RWPE2 (cell line): ENCODE results near the gene WSB2.

Source experiments
- ATAC-seq: fragments of 200-7000 bp; cut with Tn5 transposase; 3 replicates; pipeline ENCODE4 v1.9.1; 2021; ENCODE audit warnings: low read depth
- DNase-seq: peaks from one replicate; pipeline ENCODE4 v3.0.0-alpha.2; 2020; ENCODE audit warnings: low spot score
- H3K27ac ChIP-seq: fragments of 450-650 bp; 2 replicates; pipeline ENCODE4 v1.5.1; 2017; ENCODE audit warnings: mild to moderate bottlenecking; ENCODE audit not compliant: poor library complexity, severe bottlenecking
- H3K27me3 ChIP-seq: fragments of 250-450 bp; sonication (Bioruptor Pico); 2 replicates; pipeline ENCODE4 v1.5.1; 2021; ENCODE audit warnings: mild to moderate bottlenecking, moderate library complexity; ENCODE audit not compliant: insufficient read depth, poor library complexity, severe bottlenecking
- H3K36me3 ChIP-seq: fragments of 250-450 bp; sonication (Bioruptor Pico); 2 replicates; pipeline ENCODE4 v1.5.1; 2020; ENCODE audit warnings: low read depth, mild to moderate bottlenecking, moderate library complexity
- H3K4me1 ChIP-seq: fragments of 250-450 bp; sonication (Bioruptor Pico); 2 replicates; pipeline ENCODE4 v1.5.1; 2021; ENCODE audit warnings: mild to moderate bottlenecking, moderate library complexity; ENCODE audit not compliant: insufficient read depth, poor library complexity, severe bottlenecking
- H3K4me3 ChIP-seq: fragments of 250-450 bp; sonication (Bioruptor Pico); 2 replicates; pipeline ENCODE4 v1.5.1; 2021; ENCODE audit warnings: mild to moderate bottlenecking, moderate library complexity; ENCODE audit not compliant: severe bottlenecking
- H3K9me3 ChIP-seq: fragments of 250-450 bp; sonication (Bioruptor Pico); 2 replicates; pipeline ENCODE4 v1.5.1; 2021; ENCODE audit warnings: mild to moderate bottlenecking, moderate library complexity; ENCODE audit not compliant: severe bottlenecking
- CTCF ChIP-seq: fragments of 450-650 bp; IDR thresholded peaks from one replicate; pipeline ENCODE4 v1.5.1; 2017; ENCODE audit warnings: mild to moderate bottlenecking, moderate library complexity; ENCODE audit not compliant: poor library complexity, severe bottlenecking

WSB2 gene

GRCh38 chr12:117998719-117999118 lies 62.3 kb downstream of the WSB2 start:
- Histone ChIP-seq H3K27ac (no peak overlapping the region), H3K4me1 (no peaks in the 10 kb centered on the region), H3K36me3 (no peaks in the 10 kb centered on the region), H3K4me3 (no peak overlapping the region), H3K9me3 (no peaks in the 10 kb centered on the region), H3K27me3 (no peaks in the 10 kb centered on the region)
- no peak for TF ChIP-seq CTCF
- no peak for DNase-seq
- no peak for ATAC-seq

- no peak overlapping the region for H3K4me3 ChIP-seq
- ATAC-seq (no peak), DNase-seq (no peak)
- no peak for TF ChIP-seq CTCF
- no peaks in the 10 kb centered on the region for H3K27me3 ChIP-seq
- H3K27ac ChIP-seq, result no peak overlapping the region
- H3K4me1 ChIP-seq, result no peaks in the 10 kb centered on the region
- H3K9me3 ChIP-seq, result no peaks in the 10 kb centered on the region
- no peaks in the 10 kb centered on the region for H3K36me3 ChIP-seq
Measured at GRCh38 chr12:117994551-117995438, 66.2 kb downstream of the WSB2 start.

- peak; percentile 81 for ATAC-seq
- H3K4me3 ChIP-seq, result no peak overlapping the region
- TF ChIP-seq CTCF, result no peak
- no peaks in the 10 kb centered on the region for H3K27me3 ChIP-seq
- H3K4me1 ChIP-seq, result peaks cover 23% of the 10 kb centered on the region
- H3K27ac ChIP-seq, result peak overlapping the region; percentile 80
- no peaks in the 10 kb centered on the region for H3K36me3 ChIP-seq
- no peak for DNase-seq
- H3K9me3 ChIP-seq, result no peaks in the 10 kb centered on the region
Measured at GRCh38 chr12:117986705-117987469, 74.1 kb downstream of the WSB2 start.

GRCh38 chr12:117985182-117985581 lies 75.8 kb downstream of the WSB2 start:
- no peak for DNase-seq

More at GRCh38 chr12:117985182-117985581, 75.8 kb downstream of the WSB2 start:
- no peak overlapping the region for H3K4me3 ChIP-seq
- no peak for TF ChIP-seq CTCF
- H3K9me3 ChIP-seq, result no peaks in the 10 kb centered on the region
- H3K27ac ChIP-seq, result peak overlapping the region; percentile 80
- ATAC-seq, result no peak
- H3K27me3 ChIP-seq, result no peaks in the 10 kb centered on the region
- H3K36me3 ChIP-seq, result no peaks in the 10 kb centered on the region
- peaks cover 23% of the 10 kb centered on the region for H3K4me1 ChIP-seq
